Pancreas (tissue), 10 donors: ENCODE results near the gene HECTD1. TPM values are rescaled to one million over a fixed set of nuclear protein-coding genes. Genes with fewer than 3 reads are reported as not detected.
"Not testable (repeated sequence)": the region's sequence is repeated elsewhere in the genome, so short reads cannot be mapped to it uniquely, and the experiment has no call there.

Source experiments
- ATAC-seq, 4 donors: fragments of 200-7000 bp; cut with Tn5 transposase; one replicate each; pipeline versions ENCODE4 v1.8.0 to v1.9.1; 2020; ENCODE audit warnings: mild to moderate bottlenecking in 4 of 4, moderate library complexity in 4 of 4
- DNase-seq, 6 donors: peaks; one replicate each; pipeline ENCODE4 v3.0.0-alpha.2; 2020
- FAIRE-seq: peaks from 2 replicates; lab custom pipeline; 2012; peaks lifted over from hg19 to GRCh38; lab: Jason Lieb, UNC
- H3K27ac ChIP-seq, 4 donors: fragments of 200-600 bp; sonication (generic); 1 replicate in 3 of 4; 2 replicates in 1 of 4; pipeline versions ENCODE4 v1.5.0 to v1.8.0; 2020
- H3K27me3 ChIP-seq, 4 donors: fragments of 200-600 bp; one replicate each; pipeline ENCODE4 v1.8.0; 2021
- H3K36me3 ChIP-seq, 3 donors: fragments of 200-600 bp; sonication (generic) in 1 of 3; one replicate each; pipeline versions ENCODE4 v1.5.0 to v1.8.0; 2020 to 2021
- H3K4me1 ChIP-seq, 3 donors: fragments of 200-600 bp; one replicate each; pipeline ENCODE4 v1.8.0; 2021
- H3K4me3 ChIP-seq, 4 donors: fragments of 200-600 bp; sonication (generic) in 2 of 4; one replicate each; pipeline versions ENCODE4 v1.5.0 to v1.8.0; 2020 to 2021
- H3K9me3 ChIP-seq, 4 donors: fragments of 200-600 bp; one replicate each; pipeline ENCODE4 v1.8.0; 2021
- CTCF ChIP-seq, 4 donors: fragments of 200-600 bp; sonication (generic) in 3 of 4; IDR thresholded peaks; one replicate each; pipeline versions ENCODE4 v1.5.0 to v1.8.0; 2021; ENCODE audit warnings: antibody characterized with exemption in 4 of 4
- WGBS, 2 donors: extraction: QIAGEN DNeasy Blood & Tissue Kit; methylation state at CpG; one replicate each; pipeline ENCODE4 v1.1.7; 2013; 5-methylcytosine and 5-hydroxymethylcytosine counted together
- intact Hi-C, 3 donors: fragments of 100-400 bp; cut with DNase I; formaldehyde crosslinking; loops; one replicate each; pipeline versions ENCODE4 v1.11.1 to v1.14.2; 2022
- polyA plus RNA-seq, 2 donors: library from polyadenylated mRNA; stranded (reverse); fragments of 200-250 nt; gene quantifications; one replicate each; pipeline ENCODE4 v1.2.3, GENCODE V29; 2013
- total RNA-seq, 6 donors: library from RNA; stranded (reverse); fragmentation: NEBNext Ultra II Directional in 4 of 6; extraction: Animal tissue kit (Norgen Biotek cat#: 25700) in 4 of 6; gene quantifications; one replicate each; pipeline versions ENCODE4 v1.2.1 to v1.2.4, GENCODE V29; 2021 to 2023
- donor health status: healthy with polysubstance abuse.
- donor health status: DM: no; HTN: no; CAD: no; lungs with moderate emphysema.
- donor health status: DM: no; HTN: no; CAD: no.
- donor health status: control.
- donor health status: control.
- donor health status: Bipolar disorder and iron deficiency.
- donor health status: DM: yes; HTN: yes; CAD: no.
- donor health status: DM: no; HTN: no; CAD: no.
- donor health status: DM: no; HTN: no; CAD: no.
- donor health status: DM: yes; HTN: yes; CAD: no.

The HECTD1 gene
- total and polyA plus RNA-seq, 8 donors: 28.7 to 84.4 (median 68.0) TPM

DNA sequence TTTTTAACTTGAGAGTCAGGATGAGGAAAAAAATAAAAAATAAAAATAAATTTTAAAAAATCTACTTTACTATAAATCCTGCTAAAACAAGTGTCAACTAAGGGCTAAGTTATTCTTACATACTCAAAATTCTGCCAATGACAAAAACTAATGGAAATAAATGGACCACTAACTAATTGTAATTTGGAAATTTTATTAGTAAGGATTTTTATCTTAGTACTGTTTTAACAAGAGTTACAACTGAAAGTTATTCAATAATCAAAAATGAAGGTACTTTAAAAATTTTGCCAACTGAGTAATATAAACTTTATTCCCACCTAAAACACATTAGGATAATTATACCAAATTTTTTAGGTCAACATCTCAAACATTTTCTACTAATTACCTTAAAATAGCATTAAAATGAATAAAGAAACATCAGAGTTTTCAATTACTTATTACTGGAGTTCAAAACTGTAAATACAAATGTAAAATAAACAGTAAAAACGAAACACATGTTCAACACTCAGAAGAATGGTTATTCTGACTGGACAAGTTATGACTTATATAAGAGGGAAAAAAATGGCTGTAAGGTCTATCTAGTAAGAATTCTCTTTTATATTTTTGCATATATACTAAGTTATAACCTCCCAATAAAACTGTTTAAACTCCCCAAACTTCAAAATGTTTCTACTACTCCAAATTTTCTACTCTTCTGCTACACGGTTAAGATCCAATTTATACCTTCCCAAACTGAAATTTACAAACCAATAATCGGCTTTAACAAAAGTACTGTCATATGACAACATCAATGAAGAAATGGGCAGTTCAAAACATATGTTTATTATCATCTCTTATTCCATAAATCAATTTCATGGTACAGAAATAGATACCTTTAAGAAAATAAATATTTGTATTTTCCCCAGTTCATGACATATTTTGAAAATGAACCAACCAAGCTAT is 2.7 kb downstream of the HECTD1 start:
- H3K27ac ChIP-seq: peak overlapping the region in 2 of 4 donors; percentile 18 to 99
- ATAC-seq: no peak
- DNase-seq: no peak
- H3K36me3 ChIP-seq: peaks cover 0 to 7% (median 0%) of the 10 kb centered on the region in 3 donors
- H3K4me1 ChIP-seq: peaks cover 4 to 22% (median 9%) of the 10 kb centered on the region in 3 donors
- no peak for FAIRE-seq
- intact Hi-C loops: loop anchor here in 1 of 3 donors (10.0 kb wide), 1 partner anchor 120 kb away; no protein-coding TSS in a partner anchor
- peak overlapping the region in 2 of 4 donors; percentile 69 to 95 for H3K4me3 ChIP-seq
- H3K27me3 ChIP-seq: no peaks in the 10 kb centered on the region
- 10 to 14% methylated on average over 3 of the region's 3 CpGs for WGBS, 2 donors
- TF ChIP-seq CTCF (IDR thresholded peaks at IDR 0.05): no peak
- no peaks in the 10 kb centered on the region for H3K9me3 ChIP-seq

DNA sequence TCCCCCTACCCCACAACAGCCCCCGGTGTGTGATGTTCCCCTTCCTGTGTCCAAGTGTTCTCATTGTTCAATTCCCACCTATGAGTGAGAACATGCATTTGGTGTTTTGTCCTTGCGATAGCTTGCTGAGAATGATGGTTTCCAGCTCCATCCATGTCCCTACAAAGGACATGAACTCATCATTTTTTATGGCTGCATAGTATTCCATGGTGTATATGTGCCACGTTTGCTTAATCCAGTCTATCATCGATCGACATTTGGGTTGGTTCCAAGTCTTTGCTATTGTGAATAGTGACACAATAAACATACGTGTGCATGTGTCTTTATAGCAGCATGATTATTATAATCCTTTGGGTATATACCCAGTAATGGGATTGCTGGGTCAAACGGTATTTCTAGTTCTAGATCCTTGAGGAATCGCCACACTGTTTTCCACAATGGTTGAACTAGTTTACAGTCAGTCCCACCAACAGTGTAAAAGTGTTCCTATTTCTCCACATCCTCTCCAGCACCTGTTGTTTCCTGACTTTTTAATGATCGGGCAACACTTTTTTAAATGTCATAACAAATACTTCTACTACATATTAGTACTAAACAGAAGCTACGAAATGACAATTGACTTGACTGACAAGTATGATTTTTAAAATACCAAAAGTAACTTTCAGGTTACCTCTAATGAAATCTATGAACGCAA is 3.5 kb downstream of the HECTD1 start:
- H3K27me3 ChIP-seq, H3K27ac ChIP-seq, ATAC-seq, DNase-seq, H3K9me3 ChIP-seq, H3K36me3 ChIP-seq, FAIRE-seq, H3K4me3 ChIP-seq: not testable (repeated sequence)
- peaks cover 4 to 21% (median 8%) of the 10 kb centered on the region in 3 donors for H3K4me1 ChIP-seq
- WGBS, 2 donors: 93 to 95% methylated on average over 11 of the region's 11 CpGs
- intact Hi-C loops: loop anchor here in 1 of 3 donors (10.0 kb wide), 1 partner anchor 121 kb away; no protein-coding TSS in a partner anchor

GRCh38 chr14:31203414-31203742 is 4.2 kb downstream of the HECTD1 start:
- peaks cover 3 to 18% (median 4%) of the 10 kb centered on the region in 3 donors for H3K4me1 ChIP-seq
- no peaks in the 10 kb centered on the region for H3K27me3 ChIP-seq
- intact Hi-C loops: loop anchor here in 1 of 3 donors (10.0 kb wide), 1 partner anchor 121 kb away; no protein-coding TSS in a partner anchor
- H3K4me3 ChIP-seq: no peak overlapping the region
- whole genome bisulfite sequencing, 2 donors: 95 to 96% methylated on average over 3 of the region's 3 CpGs
- no peak for DNase-seq
- H3K27ac ChIP-seq: no peak overlapping the region
- no peaks in the 10 kb centered on the region for H3K9me3 ChIP-seq
- no peak for ATAC-seq
- no peak for TF ChIP-seq CTCF (IDR thresholded peaks at IDR 0.05)
- peaks cover 0 to 7% (median 0%) of the 10 kb centered on the region in 3 donors for H3K36me3 ChIP-seq
- no peak for FAIRE-seq

- no peak for TF ChIP-seq CTCF (IDR thresholded peaks at IDR 0.05)
- Histone ChIP-seq H3K4me1 (peaks cover 4 to 19% (median 4%) of the 10 kb centered on the region in 3 donors), H3K4me3 (no peak overlapping the region), H3K27me3 (no peaks in the 10 kb centered on the region), H3K9me3 (no peaks in the 10 kb centered on the region), H3K27ac (no peak overlapping the region), H3K36me3 (peaks cover 0 to 7% (median 0%) of the 10 kb centered on the region in 3 donors)
- DNase-seq (no peak), FAIRE-seq (no peak), ATAC-seq (no peak)
- 83 to 85% methylated on average over 1 of the region's 1 CpG for WGBS, 2 donors
- intact Hi-C loops: loop anchor here in 1 of 3 donors (10.0 kb wide), 1 partner anchor 124 kb away; no protein-coding TSS in a partner anchor
These were observed 6.5 kb downstream of the HECTD1 start for GRCh38 chr14:31201111-31201510.

DNA sequence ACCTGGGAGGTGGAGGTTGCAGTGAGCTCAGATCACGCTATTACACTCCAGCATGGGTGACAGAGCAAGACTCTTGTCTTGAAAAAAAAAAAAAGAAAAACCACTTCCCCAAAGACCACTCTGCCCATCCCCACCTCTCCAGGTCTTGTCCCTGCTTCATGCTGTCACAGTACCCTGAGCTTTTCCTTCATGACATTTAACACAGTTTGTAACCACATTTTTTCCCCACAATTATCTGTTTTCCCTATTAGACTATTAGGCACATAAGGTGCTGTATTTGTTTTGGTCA is 6.9 kb downstream of the HECTD1 start:
- DNase-seq (no peak), ATAC-seq (no peak), FAIRE-seq (no peak)
- 100% methylated on average over 1 of the region's 1 CpG for WGBS, 2 donors
- H3K9me3 ChIP-seq: no peaks in the 10 kb centered on the region
- TF ChIP-seq CTCF (IDR thresholded peaks at IDR 0.05): no peak
- H3K36me3 ChIP-seq: peaks cover 0 to 7% (median 0%) of the 10 kb centered on the region in 3 donors
- no peak overlapping the region for H3K27ac ChIP-seq
- no peak overlapping the region for H3K4me3 ChIP-seq
- H3K27me3 ChIP-seq: no peaks in the 10 kb centered on the region
- intact Hi-C loops: loop anchor here in 1 of 3 donors (10.0 kb wide), 1 partner anchor 124 kb away; no protein-coding TSS in a partner anchor
- peaks cover 4 to 19% (median 4%) of the 10 kb centered on the region in 3 donors for H3K4me1 ChIP-seq
